ENCODE data around the gene ATXN7L3.

GRCh38 chr17:44190481-44190880 lies 9.2 kb downstream of the ATXN7L3 start:
- TF ChIP-seq CTCF (conservative IDR thresholded peaks at IDR 0.05; ENCODE audit: low read depth, low read length) (no peak), EZH2 (IDR thresholded peaks at IDR 0.05; ENCODE audit: borderline replicate concordance, low read depth, low read length, poor library complexity, severe bottlenecking) (no peak)
